A549 (cell line): Measurements from ENCODE around the gene CHPT1. TPM values are rescaled to one million over a fixed set of nuclear protein-coding genes. Genes with fewer than 3 reads are reported as not detected.

ENCODE experiments used
- ATAC-seq, 2 experiments: fragments of 200-7000 bp in 1 of 2; fragments of >200 bp in 1 of 2; cut with Nextera tagmentation in 1 of 2; cut with Tn5 transposase in 1 of 2; 3 replicates each; pipeline versions ENCODE4 v1.8.0 to v1.9.1; 2018 to 2020; ENCODE audit warnings: mild to moderate bottlenecking in 1 of 2, moderate library complexity in 1 of 2
- CTCF ChIA-PET: fragments of 300-600 bp; sonication (Branson Sonifier 250); formaldehyde crosslinking; extraction: SDS; loops from one replicate; lab custom pipeline; 2021; ENCODE audit warnings: antibody characterized with exemption, inconsistent platforms; lab: Yijun Ruan, JAX
- POLR2A ChIA-PET: fragments of 350-600 bp; formaldehyde crosslinking; extraction: SDS; loops from one replicate; lab custom pipeline; 2021; ENCODE audit warnings: antibody characterized with exemption, inconsistent platforms; lab: Yijun Ruan, JAX
- DNase-seq, 2 experiments: peaks; one replicate each; pipeline versions ENCODE4 v3.0.0 to v3.0.0-alpha.2; 2011 to 2016; ENCODE audit warnings: low read depth in 1 of 2, low spot score in 1 of 2
- FAIRE-seq: peaks from 2 replicates; lab custom pipeline; 2011; peaks lifted over from hg19 to GRCh38; lab: Jason Lieb, UNC
- H3K27ac ChIP-seq, 2 experiments: fragments of >200 bp; sonication (Bioruptor Twin); formaldehyde crosslinking; 3 replicates each; pipeline ENCODE4 v1.5.1; 2016 to 2017
- H3K4me1 ChIP-seq: fragments of >200 bp; sonication (Bioruptor Twin); formaldehyde crosslinking; 3 replicates; pipeline ENCODE4 v1.6.1; 2016
- H3K4me2 ChIP-seq: fragments of >200 bp; sonication (Bioruptor Twin); formaldehyde crosslinking; 3 replicates; pipeline ENCODE4 v1.6.1; 2016
- H3K4me3 ChIP-seq: fragments of >200 bp; sonication (Bioruptor Twin); formaldehyde crosslinking; 3 replicates; pipeline ENCODE4 v1.5.1; 2016
- H3K9me3 ChIP-seq: fragments of >200 bp; sonication (Bioruptor Twin); formaldehyde crosslinking; 3 replicates; pipeline ENCODE4 v1.6.1; 2016
- BCL3 ChIP-seq: fragments of >200 bp; sonication (Bioruptor Twin); formaldehyde crosslinking; IDR thresholded peaks from 3 replicates; pipeline ENCODE4 v1.6.1; 2016
- BHLHE40 ChIP-seq: IDR thresholded peaks from 2 replicates; pipeline ENCODE4 v1.6.1; 2012; ENCODE audit warnings: low read depth, low read length, inconsistent platforms
- CBX8 ChIP-seq: fragments of 200-600 bp; sonication (generic); IDR thresholded peaks from 2 replicates; pipeline ENCODE4 v1.6.1; 2016
- CEBPB ChIP-seq, 2 experiments: fragments of >200 bp in 1 of 2; sonication (Bioruptor Twin) in 1 of 2; formaldehyde crosslinking in 1 of 2; IDR thresholded peaks; 2 replicates each; pipeline ENCODE4 v1.6.1; 2012 to 2016
- CHD4 ChIP-seq: fragments of 200-600 bp; sonication (generic); IDR thresholded peaks from 2 replicates; pipeline ENCODE4 v1.6.1; 2016; ENCODE audit warnings: antibody characterized with exemption, mild to moderate bottlenecking, borderline replicate concordance
- E2F6 ChIP-seq: IDR thresholded peaks from 2 replicates; pipeline ENCODE4 v1.6.1; 2012; ENCODE audit warnings: low read depth, borderline replicate concordance
- ESRRA ChIP-seq: fragments of 150-350 bp; IDR thresholded peaks from 2 replicates; pipeline ENCODE4 v1.6.1; 2014; ENCODE audit warnings: mild to moderate bottlenecking, low read length, borderline replicate concordance
- FOSB ChIP-seq: fragments of 250-450 bp; sonication (Bioruptor Pico); IDR thresholded peaks from 2 replicates; pipeline ENCODE4 v1.5.0; 2020; ENCODE audit warnings: mild to moderate bottlenecking, moderate library complexity
- FOXS1 ChIP-seq: fragments of 250-450 bp; sonication (Bioruptor Pico); IDR thresholded peaks from 2 replicates; pipeline ENCODE4 v1.5.0; 2020; ENCODE audit warnings: mild to moderate bottlenecking, moderate library complexity
- GATA3 ChIP-seq: IDR thresholded peaks from 2 replicates; pipeline ENCODE4 v1.6.1; 2012; ENCODE audit warnings: borderline replicate concordance
- HDAC2 ChIP-seq: fragments of 200-600 bp; sonication (generic); IDR thresholded peaks from 2 replicates; pipeline ENCODE4 v1.6.1; 2016
- HOXA7 ChIP-seq: fragments of 250-450 bp; sonication (Bioruptor Pico); IDR thresholded peaks from 2 replicates; pipeline ENCODE4 v1.5.0; 2020; ENCODE audit warnings: mild to moderate bottlenecking, moderate library complexity
- HOXB13 ChIP-seq: fragments of 250-450 bp; sonication (Bioruptor Pico); IDR thresholded peaks from 2 replicates; pipeline ENCODE4 v1.5.0; 2020; ENCODE audit warnings: low read depth, mild to moderate bottlenecking, moderate library complexity
- KDM1A ChIP-seq: fragments of 200-600 bp; sonication (generic); IDR thresholded peaks from 2 replicates; pipeline ENCODE4 v1.6.1; 2016; ENCODE audit warnings: low read depth, mild to moderate bottlenecking
- MAFK ChIP-seq: fragments of 450-650 bp; IDR thresholded peaks from 2 replicates; pipeline ENCODE4 v1.6.1; 2014; ENCODE audit not compliant: partially characterized antibody
- MAX ChIP-seq: IDR thresholded peaks from 2 replicates; pipeline ENCODE4 v1.6.1; 2012
- NPAS2 ChIP-seq: fragments of 250-450 bp; sonication (Bioruptor Pico); IDR thresholded peaks from 2 replicates; pipeline ENCODE4 v1.8.0; 2022; ENCODE audit warnings: mild to moderate bottlenecking, moderate library complexity, borderline replicate concordance
- PHF8 ChIP-seq: fragments of 200-600 bp; sonication (generic); IDR thresholded peaks from 2 replicates; pipeline ENCODE4 v1.6.1; 2016; ENCODE audit warnings: low read depth, mild to moderate bottlenecking, antibody characterized with exemption, moderate library complexity, borderline replicate concordance
- POLR2A ChIP-seq: IDR thresholded peaks from 2 replicates; pipeline ENCODE4 v1.6.1; 2012; ENCODE audit warnings: mild to moderate bottlenecking, low read length
- POLR2AphosphoS2 ChIP-seq: conservative IDR thresholded peaks from 2 replicates; pipeline ENCODE4 v1.6.1; 2012; ENCODE audit warnings: low read length, improper control_type of control experiment, inconsistent platforms
- RAD21 ChIP-seq, 2 experiments: fragments of >200 bp in 1 of 2; sonication (Bioruptor Twin) in 1 of 2; formaldehyde crosslinking in 1 of 2; IDR thresholded peaks in 1 of 2; conservative IDR thresholded peaks in 1 of 2; 2 replicates in 1 of 2; 3 replicates in 1 of 2; pipeline ENCODE4 v1.6.1; 2012 to 2018; ENCODE audit warnings: inconsistent platforms in 1 of 2
- RARB ChIP-seq: fragments of 250-450 bp; sonication (Bioruptor Pico); IDR thresholded peaks from 2 replicates; pipeline ENCODE4 v1.8.0; 2021; ENCODE audit warnings: mild to moderate bottlenecking, moderate library complexity
- REST ChIP-seq: fragments of 200-600 bp; sonication (generic); IDR thresholded peaks from 2 replicates; pipeline ENCODE4 v1.6.1; 2016; ENCODE audit warnings: antibody characterized with exemption, mild to moderate bottlenecking, moderate library complexity
- RFX5 ChIP-seq: fragments of 450-650 bp; IDR thresholded peaks from 2 replicates; pipeline ENCODE4 v1.7.1; 2014; ENCODE audit warnings: antibody characterized with exemption, mild to moderate bottlenecking, moderate library complexity
- RNF2 ChIP-seq: fragments of 200-600 bp; sonication (generic); IDR thresholded peaks from 2 replicates; pipeline ENCODE4 v1.6.1; 2016; ENCODE audit warnings: low read depth, mild to moderate bottlenecking, antibody characterized with exemption, moderate library complexity, borderline replicate concordance
- ZFP36 ChIP-seq: fragments of 450-650 bp; IDR thresholded peaks from 2 replicates; pipeline ENCODE4 v1.6.1; 2014; ENCODE audit warnings: borderline replicate concordance; ENCODE audit not compliant: partially characterized antibody
- WGBS: methylation state at CpG from one replicate; pipeline ENCODE4 v1.1.6; 2017; ENCODE audit errors: missing lambda C conversion rate; 5-methylcytosine and 5-hydroxymethylcytosine counted together
- polyA plus RNA-seq, 4 experiments: library from polyadenylated mRNA; depleted of rRNA in 3 of 4; stranded (reverse); fragments of >200 nt; fragmentation: RNase III in 1 of 4; extraction: RNeasy Plus Mini Kit Qiagen cat#74134 plus additional on column Dnase treatment in 1 of 4; gene quantifications; 2 replicates in 3 of 4; 3 replicates in 1 of 4; pipeline ENCODE4 v1.2.3, GENCODE V29; 2011 to 2017

Gene CHPT1
- polyA plus RNA-seq, 2 of the 4 experiments (the other 2 are of a cell fraction), result 52.0 to 102 TPM

- TF ChIP-seq PHF8 (no peak), BCL3 (no peak), RARB (CRISPR knock-in tag) (no peak), KDM1A (no peak), MAFK (no peak), CEBPB (IDR thresholded peaks at IDR 0.05) (no peak), FOXS1 (CRISPR knock-in tag) (no peak), CBX8 (no peak), E2F6 (no peak), HOXB13 (CRISPR knock-in tag) (no peak), NPAS2 (CRISPR knock-in tag) (no peak), ESRRA (no peak), HOXA7 (CRISPR knock-in tag) (no peak), RNF2 (no peak), GATA3 (no peak), FOSB (CRISPR knock-in tag) (no peak)
- CTCF ChIA-PET, result interaction anchor here (1.4 kb wide), 1 partner anchor 10 kb away, joined by 3 read pairs; no protein-coding TSS in a partner anchor
- Histone ChIP-seq H3K4me3 (no peak overlapping the region), H3K4me1 (no peaks in the 10 kb centered on the region), H3K9me3 (no peaks in the 10 kb centered on the region), H3K4me2 (no peak overlapping the region), H3K27ac (no peak overlapping the region)
- DNase-seq (no peak), FAIRE-seq (no peak), ATAC-seq (no peak)
- POLR2A ChIA-PET, result no interaction called here
Observed at GRCh38 chr12:101678081-101678480, 19.4 kb upstream of the CHPT1 start.

- WGBS, result 58% methylated on average over 3 of the region's 3 CpGs
- Histone ChIP-seq H3K4me2 (no peak overlapping the region), H3K9me3 (no peaks in the 10 kb centered on the region), H3K4me1 (no peaks in the 10 kb centered on the region), H3K4me3 (no peak overlapping the region), H3K27ac (no peak overlapping the region)
- TF ChIP-seq HOXA7 (CRISPR knock-in tag), result no peak
- no peak for TF ChIP-seq RARB (CRISPR knock-in tag)
- no peak for TF ChIP-seq POLR2A
- TF ChIP-seq CHD4, result no peak
- no peak for TF ChIP-seq HDAC2
- TF ChIP-seq RFX5, result no peak
- no peak for TF ChIP-seq NPAS2 (CRISPR knock-in tag)
- TF ChIP-seq POLR2AphosphoS2, result no peak
- TF ChIP-seq REST, result no peak
- no peak for TF ChIP-seq BCL3
- TF ChIP-seq RAD21 (conservative IDR thresholded peaks at IDR 0.05 in 1 of 2, IDR thresholded peaks at IDR 0.05 in 1 of 2), result no peak
- no peak for TF ChIP-seq RNF2
- TF ChIP-seq BHLHE40, result no peak
- TF ChIP-seq MAX, result no peak
- no peak for TF ChIP-seq ZFP36
- no peak for TF ChIP-seq MAFK
- POLR2A ChIA-PET, result no interaction called here
- ATAC-seq (no peak; a peak in 1 of 6 replicates), DNase-seq (no peak), FAIRE-seq (no peak)
- CTCF ChIA-PET, result no interaction called here
Observed at GRCh38 chr12:101680240-101680639, 17.2 kb upstream of the CHPT1 start.
